Stimulated activated naive CD8-positive, alpha-beta T cell treated with anti-CD3 and anti-CD28 coated beads, Interleukin-15, amount 100 ng/mL, for 72 hours (primary cell): Measurements from ENCODE around the gene SETBP1.

Source experiments
- ATAC-seq: fragments of 150-1000 bp; cut with Tn5 transposase; 2 replicates; pipeline ENCODE4 v1.10.0; 2021; ENCODE audit warnings: mild to moderate bottlenecking, moderate library complexity
- DNase-seq, 2 donors: peaks; one replicate each; pipeline ENCODE4 v3.0.0; 2021 to 2022
- H3K27ac Mint-ChIP-seq, 2 donors: one replicate each; pipeline ENCODE4 v1.8.0; 2022; ENCODE audit warnings: mild to moderate bottlenecking in 2 of 2, mixed read lengths in 2 of 2, moderate library complexity in 2 of 2
- H3K27me3 Mint-ChIP-seq: one replicate; pipeline ENCODE4 v1.8.0; 2022; ENCODE audit warnings: mixed read lengths
- H3K4me1 Mint-ChIP-seq: one replicate; pipeline ENCODE4 v1.8.0; 2022; ENCODE audit warnings: mild to moderate bottlenecking, mixed read lengths
- H3K4me3 Mint-ChIP-seq, 2 donors: one replicate each; pipeline ENCODE4 v1.8.0; 2022; ENCODE audit warnings: mild to moderate bottlenecking in 2 of 2, mixed read lengths in 2 of 2, moderate library complexity in 1 of 2
- H3K9me3 Mint-ChIP-seq, 2 donors: one replicate each; pipeline ENCODE4 v1.8.0; 2022; ENCODE audit warnings: mixed read lengths in 2 of 2

Gene SETBP1

GRCh38 chr18:44895176-44895798, 214.6 kb downstream of the SETBP1 start:
- peak; percentile 62 for ATAC-seq
- no peak overlapping the region for H3K27ac Mint-ChIP-seq

DNA sequence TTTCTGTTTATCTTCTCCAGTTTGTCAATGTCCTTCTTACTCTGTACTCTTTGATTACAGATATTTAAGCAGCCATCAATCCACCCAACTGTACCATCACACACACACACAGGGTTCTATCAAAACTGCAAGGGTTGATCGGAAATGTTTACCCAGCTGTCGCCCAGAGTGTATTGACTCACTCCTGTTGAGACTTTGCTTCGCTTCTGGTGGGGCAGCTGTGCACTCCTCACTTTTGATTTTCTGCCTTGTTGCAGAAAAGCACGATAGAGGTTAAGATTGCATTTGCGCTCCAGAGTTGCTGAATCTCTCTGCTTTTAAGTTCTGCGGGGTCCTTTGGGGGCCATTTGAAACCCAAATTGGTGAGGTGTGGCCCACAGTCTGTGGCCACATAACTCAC, 216.2 kb downstream of the SETBP1 start:
- Mint-ChIP-seq H3K27ac (no peak overlapping the region), H3K4me3 (no peak overlapping the region), H3K4me1 (peaks cover 31% of the 10 kb centered on the region), H3K9me3 (peaks cover 2 to 3% of the 10 kb centered on the region in 2 donors), H3K27me3 (peaks cover 8% of the 10 kb centered on the region)
- ATAC-seq (no peak), DNase-seq (no peak)

More at GRCh38 chr18:44895176-44895798, 214.6 kb downstream of the SETBP1 start:
- peak in 1 of 2 donors; percentile 26 for DNase-seq
- no peak overlapping the region for H3K4me3 Mint-ChIP-seq
- H3K4me1 Mint-ChIP-seq: peaks cover 31% of the 10 kb centered on the region
- no peaks in the 10 kb centered on the region for H3K27me3 Mint-ChIP-seq
- H3K9me3 Mint-ChIP-seq: peaks cover 7 to 18% of the 10 kb centered on the region in 2 donors

DNA sequence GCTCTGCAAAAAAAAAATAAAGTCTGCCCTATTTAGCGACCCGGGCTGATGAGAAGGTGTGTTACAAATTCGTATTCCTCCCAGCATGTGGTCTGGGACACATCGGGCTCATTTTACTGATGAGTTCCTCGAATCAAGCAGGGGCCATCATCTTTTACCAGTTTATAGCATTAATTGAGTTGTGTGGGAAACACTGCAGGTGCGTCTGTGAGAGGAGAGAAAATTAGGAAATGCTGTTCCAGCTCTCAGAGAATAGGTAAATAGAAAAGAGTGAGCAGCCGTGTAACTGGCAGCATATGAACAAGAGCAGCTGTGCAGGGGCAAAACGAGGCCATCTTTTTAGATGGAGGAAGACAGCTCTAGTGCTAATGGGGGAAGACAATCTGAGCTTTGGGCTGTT, 216.7 kb downstream of the SETBP1 start:
- Mint-ChIP-seq H3K4me3 (no peak overlapping the region), H3K27ac (no peak overlapping the region), H3K4me1 (peaks cover 30% of the 10 kb centered on the region), H3K27me3 (peaks cover 8% of the 10 kb centered on the region), H3K9me3 (no peaks in the 10 kb centered on the region)
- DNase-seq (no peak), ATAC-seq (no peak)

- Mint-ChIP-seq H3K4me3 (no peak overlapping the region), H3K9me3 (no peaks in the 10 kb centered on the region), H3K27me3 (peaks cover 8% of the 10 kb centered on the region), H3K27ac (no peak overlapping the region), H3K4me1 (peaks cover 26% of the 10 kb centered on the region)
- no peak for DNase-seq
- ATAC-seq: no peak
Measured at GRCh38 chr18:44897816-44898215, 217.1 kb downstream of the SETBP1 start.

DNA sequence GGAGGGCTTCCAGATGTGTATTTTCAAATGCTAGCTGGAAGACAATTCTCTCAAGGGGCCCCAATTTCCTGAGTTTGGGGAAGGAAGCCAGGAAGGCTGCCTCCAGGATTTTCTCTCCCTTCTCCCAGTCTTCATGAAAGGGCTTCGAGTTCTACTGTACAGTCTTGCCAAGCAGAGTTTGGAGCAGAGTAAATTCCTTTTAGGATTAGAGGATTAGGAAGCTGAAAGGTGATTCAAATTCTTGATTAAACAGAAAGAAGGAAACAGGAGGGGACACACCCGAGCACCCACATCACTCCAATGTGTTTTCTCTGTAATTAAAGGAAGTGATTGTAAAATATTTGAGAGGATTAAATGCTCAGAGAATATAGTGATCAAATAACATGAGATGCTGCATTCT, 217.8 kb downstream of the SETBP1 start:
- ATAC-seq (no peak), DNase-seq (no peak)
- peaks cover 15% of the 10 kb centered on the region for H3K27me3 Mint-ChIP-seq
- H3K4me3 Mint-ChIP-seq: no peak overlapping the region
- no peak overlapping the region for H3K27ac Mint-ChIP-seq
- peaks cover 19% of the 10 kb centered on the region for H3K4me1 Mint-ChIP-seq
- H3K9me3 Mint-ChIP-seq: no peaks in the 10 kb centered on the region

DNA sequence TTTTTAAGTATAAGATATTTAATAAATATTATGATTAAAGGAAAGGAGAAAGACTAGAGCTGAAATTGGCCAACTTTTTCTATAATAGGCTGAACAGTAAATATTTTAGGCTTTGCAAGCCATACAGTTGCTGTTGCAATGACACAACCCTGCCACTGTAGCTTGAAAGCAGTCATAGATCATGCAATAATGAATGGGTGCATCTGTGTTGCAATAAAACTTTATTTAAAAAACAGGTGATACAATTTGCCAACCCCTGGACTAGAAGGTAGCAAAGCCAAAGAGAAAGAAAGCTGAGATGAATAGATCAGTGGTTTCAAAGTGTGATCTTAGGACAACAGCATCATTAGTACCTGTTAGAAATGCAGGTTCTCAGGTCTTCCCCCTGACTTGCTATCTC, 219.1 kb downstream of the SETBP1 start:
- no peak for ATAC-seq
- Mint-ChIP-seq H3K4me3 (no peak overlapping the region), H3K27ac (no peak overlapping the region), H3K4me1 (peaks cover 10% of the 10 kb centered on the region), H3K27me3 (peaks cover 21% of the 10 kb centered on the region), H3K9me3 (no peaks in the 10 kb centered on the region)
- no peak for DNase-seq

- ATAC-seq (no peak), DNase-seq (no peak)
- Mint-ChIP-seq H3K27me3 (peaks cover 23% of the 10 kb centered on the region), H3K27ac (no peak overlapping the region), H3K4me3 (no peak overlapping the region), H3K9me3 (no peaks in the 10 kb centered on the region), H3K4me1 (peaks cover 9% of the 10 kb centered on the region)
Measured at GRCh38 chr18:44900627-44901026, 219.9 kb downstream of the SETBP1 start.

DNA sequence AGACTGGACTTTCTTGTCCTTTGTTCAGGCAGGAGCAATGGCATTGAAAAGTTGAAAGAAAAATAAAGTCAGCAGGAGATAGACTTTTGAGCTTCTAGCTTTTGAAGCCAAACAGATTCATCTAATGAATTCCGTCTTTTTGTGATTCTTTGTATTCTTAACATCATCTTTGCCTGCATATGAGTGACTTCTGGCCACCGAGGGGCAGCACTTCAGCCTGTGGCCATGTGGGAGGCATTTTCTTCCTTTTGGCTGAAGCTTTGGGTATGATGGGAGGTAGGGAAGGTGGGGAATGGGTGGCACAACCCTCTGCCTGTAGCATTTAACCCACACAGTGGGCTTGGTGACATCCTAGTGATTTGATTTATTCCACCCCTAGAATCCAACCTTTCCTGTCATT, 220.6 kb downstream of the SETBP1 start:
- H3K27me3 Mint-ChIP-seq: peaks cover 23% of the 10 kb centered on the region
- no peak overlapping the region for H3K4me3 Mint-ChIP-seq
- ATAC-seq (no peak), DNase-seq (no peak)
- peaks cover 9% of the 10 kb centered on the region for H3K4me1 Mint-ChIP-seq
- no peak overlapping the region for H3K27ac Mint-ChIP-seq
- H3K9me3 Mint-ChIP-seq: no peaks in the 10 kb centered on the region

DNA sequence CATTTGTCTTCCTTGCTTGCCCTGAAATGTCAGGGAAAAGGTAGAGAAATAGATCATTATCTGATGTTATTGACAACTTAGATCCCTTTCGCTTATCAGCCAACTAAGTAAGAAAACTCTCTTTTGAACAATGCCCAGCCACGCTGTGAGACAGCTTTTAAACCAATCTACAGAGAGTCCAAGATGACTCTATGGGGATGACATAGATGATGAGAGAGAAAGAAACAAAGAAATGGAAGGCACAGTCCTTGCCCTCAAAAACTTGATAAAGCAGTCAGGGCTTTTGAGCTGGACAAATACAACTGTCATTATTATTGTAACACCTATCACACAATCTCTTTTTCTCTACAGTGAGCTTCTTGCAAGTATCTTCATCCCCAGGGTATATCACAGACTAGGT, 222.6 kb downstream of the SETBP1 start:
- peaks cover 9% of the 10 kb centered on the region for H3K4me1 Mint-ChIP-seq
- no peaks in the 10 kb centered on the region for H3K9me3 Mint-ChIP-seq
- H3K27me3 Mint-ChIP-seq: peaks cover 29% of the 10 kb centered on the region
- no peak overlapping the region for H3K27ac Mint-ChIP-seq
- DNase-seq: no peak
- no peak overlapping the region for H3K4me3 Mint-ChIP-seq
- ATAC-seq: no peak

DNA sequence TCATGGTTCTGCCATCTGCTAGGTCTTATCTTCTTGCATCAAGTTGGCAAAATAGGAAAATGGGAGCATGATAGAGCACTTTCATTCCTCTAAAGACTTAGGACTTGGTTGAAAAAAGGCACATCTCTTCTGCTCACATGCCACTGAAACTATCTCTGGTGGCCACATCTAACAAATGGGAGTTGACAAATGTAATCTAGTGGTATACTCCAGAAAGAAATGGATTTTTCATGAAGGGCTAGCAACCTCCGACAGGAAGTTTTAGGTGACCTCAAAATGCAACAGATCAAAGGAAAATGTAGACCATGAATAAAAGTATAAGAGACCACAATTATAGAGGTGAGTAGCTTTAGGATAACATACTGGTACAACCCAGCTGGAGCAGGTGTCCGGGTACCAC, 224.1 kb downstream of the SETBP1 start:
- Mint-ChIP-seq H3K4me3 (no peak overlapping the region), H3K27ac (no peak overlapping the region), H3K27me3 (peaks cover 35% of the 10 kb centered on the region), H3K4me1 (peaks cover 16% of the 10 kb centered on the region), H3K9me3 (no peaks in the 10 kb centered on the region)
- ATAC-seq (peak; percentile 43), DNase-seq (no peak)

GRCh38 chr18:44909191-44909719, 228.6 kb downstream of the SETBP1 start:
- peaks cover 22% of the 10 kb centered on the region for H3K4me1 Mint-ChIP-seq

DNA sequence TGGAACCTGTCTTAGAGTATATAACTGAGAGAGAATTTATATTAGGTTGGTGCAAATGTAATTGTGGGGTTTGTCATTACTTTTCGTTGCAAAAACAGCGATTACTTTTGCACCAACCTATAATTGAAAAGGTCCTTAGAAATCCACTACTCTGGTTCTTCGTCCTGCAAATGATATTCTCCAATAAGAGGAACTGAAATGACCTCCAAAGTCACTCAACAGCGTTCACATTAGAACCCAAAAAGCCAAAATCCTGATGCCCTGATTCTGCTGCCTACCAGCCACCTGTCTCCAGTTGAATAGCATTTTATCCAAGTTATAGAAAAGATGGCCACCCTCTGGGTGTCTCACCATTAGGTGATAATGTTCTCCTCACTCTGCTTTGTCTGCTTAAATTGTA, 230.6 kb downstream of the SETBP1 start:
- H3K4me3 Mint-ChIP-seq: no peak overlapping the region
- no peak overlapping the region for H3K27ac Mint-ChIP-seq
- ATAC-seq (no peak), DNase-seq (no peak)
- H3K27me3 Mint-ChIP-seq: peaks cover 41% of the 10 kb centered on the region
- peaks cover 13% of the 10 kb centered on the region for H3K4me1 Mint-ChIP-seq
- H3K9me3 Mint-ChIP-seq: peaks cover 0 to 8% of the 10 kb centered on the region in 2 donors

More at GRCh38 chr18:44909191-44909719, 228.6 kb downstream of the SETBP1 start:
- peaks cover 35% of the 10 kb centered on the region for H3K27me3 Mint-ChIP-seq
- DNase-seq (no peak), ATAC-seq (no peak)
- peaks cover 0 to 8% of the 10 kb centered on the region in 2 donors for H3K9me3 Mint-ChIP-seq
- no peak overlapping the region for H3K4me3 Mint-ChIP-seq
- H3K27ac Mint-ChIP-seq: no peak overlapping the region

- Mint-ChIP-seq H3K27ac (no peak overlapping the region), H3K4me1 (peaks cover 13% of the 10 kb centered on the region), H3K27me3 (peaks cover 41% of the 10 kb centered on the region), H3K9me3 (peaks cover 0 to 8% of the 10 kb centered on the region in 2 donors), H3K4me3 (no peak overlapping the region)
- ATAC-seq (no peak), DNase-seq (no peak)
Measured at GRCh38 chr18:44911773-44912172, 231.1 kb downstream of the SETBP1 start.

GRCh38 chr18:44912740-44913478, 232.2 kb downstream of the SETBP1 start:
- no peak for ATAC-seq
- peaks cover 13% of the 10 kb centered on the region for H3K4me1 Mint-ChIP-seq
- no peak for DNase-seq
- peak overlapping the region in 1 of 2 donors; percentile 92 for H3K27ac Mint-ChIP-seq
- peaks cover 0 to 8% of the 10 kb centered on the region in 2 donors for H3K9me3 Mint-ChIP-seq
- H3K4me3 Mint-ChIP-seq: no peak overlapping the region
- H3K27me3 Mint-ChIP-seq: peaks cover 42% of the 10 kb centered on the region

DNA sequence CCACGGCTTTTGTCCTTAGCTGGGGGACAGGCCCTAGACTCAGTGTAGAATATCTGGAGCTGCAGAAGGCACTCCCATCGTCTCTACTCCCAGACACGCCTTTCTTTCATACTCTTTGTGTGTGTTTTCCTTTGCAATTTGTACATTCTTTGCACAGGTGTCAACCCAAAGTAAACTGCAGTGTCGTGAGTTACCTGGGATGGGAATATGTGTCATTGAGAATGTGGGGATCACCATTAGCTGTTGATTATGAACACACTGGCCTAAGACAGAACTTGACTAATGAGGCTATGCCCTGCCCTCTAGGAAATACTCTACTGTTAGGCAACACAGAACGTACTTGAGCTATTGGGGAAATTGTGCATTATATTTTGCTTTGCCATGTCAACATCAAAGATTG, 233.3 kb downstream of the SETBP1 start:
- ATAC-seq: no peak
- H3K4me1 Mint-ChIP-seq: peaks cover 13% of the 10 kb centered on the region

DNA sequence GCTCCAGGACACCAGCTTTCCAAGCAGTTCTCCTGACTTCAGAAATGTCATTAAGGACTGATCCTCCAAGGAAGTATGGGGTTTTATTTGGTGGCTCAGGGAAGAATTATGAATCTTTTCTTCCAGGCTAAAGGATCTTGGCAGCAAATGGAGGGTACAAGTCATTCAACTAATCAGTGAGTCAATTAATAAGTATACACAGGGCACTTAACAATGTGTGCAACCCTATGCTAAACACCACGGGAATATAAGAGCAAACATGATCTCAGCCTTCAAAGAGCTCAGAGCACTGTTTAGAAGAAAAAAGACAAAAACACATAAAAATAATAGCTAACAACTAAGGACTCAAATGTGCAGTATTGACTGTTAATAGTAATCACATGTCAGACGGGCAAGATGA, 234.5 kb downstream of the SETBP1 start:
- peaks cover 37% of the 10 kb centered on the region for H3K27me3 Mint-ChIP-seq
- no peak for DNase-seq
- no peak for ATAC-seq
- peaks cover 0 to 8% of the 10 kb centered on the region in 2 donors for H3K9me3 Mint-ChIP-seq
- H3K4me3 Mint-ChIP-seq: no peak overlapping the region
- H3K27ac Mint-ChIP-seq: no peak overlapping the region
- H3K4me1 Mint-ChIP-seq: peaks cover 6% of the 10 kb centered on the region

More for the DNA sequence above, 233.3 kb downstream of the SETBP1 start:
- peaks cover 37% of the 10 kb centered on the region for H3K27me3 Mint-ChIP-seq
- no peak overlapping the region for H3K4me3 Mint-ChIP-seq
- DNase-seq: no peak
- no peak overlapping the region for H3K27ac Mint-ChIP-seq
- H3K9me3 Mint-ChIP-seq: peaks cover 0 to 8% of the 10 kb centered on the region in 2 donors
